Measurements from ENCODE around the gene STK39. TPM values are rescaled to one million over a fixed set of nuclear protein-coding genes. Genes with fewer than 3 reads are reported as not detected.
"Not testable (repeated sequence)": the region's sequence is repeated elsewhere in the genome, so short reads cannot be mapped to it uniquely, and the experiment has no call there.

STK39 gene
- total RNA-seq, 1 donor from 2014 or later: 28.2 TPM

GRCh38 chr2:168050377-168050776 lies 197.0 kb downstream of the STK39 start:
- H3K36me3 Mint-ChIP-seq (ENCODE audit: low read depth): peaks cover 2% of the 10 kb centered on the region
- no peak overlapping the region for H3K4me3 Mint-ChIP-seq
- no peaks in the 10 kb centered on the region for H3K9me3 Mint-ChIP-seq
- no peak overlapping the region for H3K27ac Mint-ChIP-seq (ENCODE audit: unreplicated experiment)
- TF ChIP-seq CTCF (conservative IDR thresholded peaks at IDR 0.05): no peak
- no peak for DNase-seq (ENCODE audit: low read depth, low spot score)
- no peaks in the 10 kb centered on the region for H3K27me3 Mint-ChIP-seq (ENCODE audit: low read depth)
- H3K4me1 Mint-ChIP-seq: peaks cover 16% of the 10 kb centered on the region

GRCh38 chr2:168049609-168050008 lies 197.8 kb downstream of the STK39 start:
- TF ChIP-seq CTCF (conservative IDR thresholded peaks at IDR 0.05): no peak
- Mint-ChIP-seq H3K9me3 (no peaks in the 10 kb centered on the region), H3K4me3 (no peak overlapping the region), H3K27me3 (ENCODE audit: low read depth) (no peaks in the 10 kb centered on the region), H3K27ac (ENCODE audit: unreplicated experiment) (no peak overlapping the region), H3K36me3 (ENCODE audit: low read depth) (peaks cover 2% of the 10 kb centered on the region), H3K4me1 (peaks cover 11% of the 10 kb centered on the region)
- DNase-seq (ENCODE audit: low read depth, low spot score): no peak

GRCh38 chr2:168047091-168047690 lies 200.2 kb downstream of the STK39 start:
- no peaks in the 10 kb centered on the region for H3K9me3 Mint-ChIP-seq
- H3K4me1 Mint-ChIP-seq: peaks cover 11% of the 10 kb centered on the region
- no peak for TF ChIP-seq CTCF (conservative IDR thresholded peaks at IDR 0.05)
- no peaks in the 10 kb centered on the region for H3K27me3 Mint-ChIP-seq (ENCODE audit: low read depth)
- no peak overlapping the region for H3K4me3 Mint-ChIP-seq
- peaks cover 2% of the 10 kb centered on the region for H3K36me3 Mint-ChIP-seq (ENCODE audit: low read depth)
- no peak for DNase-seq (ENCODE audit: low read depth, low spot score)
- no peak overlapping the region for H3K27ac Mint-ChIP-seq (ENCODE audit: unreplicated experiment)

GRCh38 chr2:168044579-168044978 lies 202.8 kb downstream of the STK39 start:
- Mint-ChIP-seq H3K4me3 (no peak overlapping the region), H3K4me1 (peaks cover 11% of the 10 kb centered on the region), H3K9me3 (no peaks in the 10 kb centered on the region), H3K27ac (ENCODE audit: unreplicated experiment) (peak overlapping the region; percentile 0), H3K36me3 (ENCODE audit: low read depth) (peaks cover 3% of the 10 kb centered on the region), H3K27me3 (ENCODE audit: low read depth) (no peaks in the 10 kb centered on the region)
- no peak for DNase-seq (ENCODE audit: low read depth, low spot score)
- TF ChIP-seq CTCF (conservative IDR thresholded peaks at IDR 0.05): no peak

- Mint-ChIP-seq H3K9me3 (no peaks in the 10 kb centered on the region), H3K36me3 (ENCODE audit: low read depth) (peaks cover 2% of the 10 kb centered on the region), H3K27ac (ENCODE audit: unreplicated experiment) (peak overlapping the region; percentile 0), H3K4me1 (peaks cover 11% of the 10 kb centered on the region), H3K4me3 (no peak overlapping the region), H3K27me3 (ENCODE audit: low read depth) (no peaks in the 10 kb centered on the region)
- no peak for DNase-seq (ENCODE audit: low read depth, low spot score)
- TF ChIP-seq CTCF (conservative IDR thresholded peaks at IDR 0.05): no peak
These were observed 203.2 kb downstream of the STK39 start for GRCh38 chr2:168044176-168044575.

GRCh38 chr2:168042127-168042824 lies 205.1 kb downstream of the STK39 start:
- not testable (repeated sequence) for DNase-seq (ENCODE audit: low read depth, low spot score); H3K4me3 Mint-ChIP-seq; H3K27ac Mint-ChIP-seq (ENCODE audit: unreplicated experiment); H3K4me1 Mint-ChIP-seq; H3K36me3 Mint-ChIP-seq (ENCODE audit: low read depth); H3K27me3 Mint-ChIP-seq (ENCODE audit: low read depth); H3K9me3 Mint-ChIP-seq

Data from neural crest cell (in vitro differentiated cells).